Stimulated activated CD4-positive, alpha-beta T cell treated with anti-CD3 and anti-CD28 coated beads, Interleukin-1b, Interleukin-23, amount 100 ng/mL, for 1 hour (primary cell): ENCODE measurements around the gene PAGE2B.
"Not testable (repeated sequence)": the region's sequence is repeated elsewhere in the genome, so short reads cannot be mapped to it uniquely, and the experiment has no call there.

ENCODE experiments used
- DNase-seq, 2 donors: peaks; one replicate each; pipeline ENCODE4 v3.0.0-alpha.2; 2020; ENCODE audit warnings: low read depth in 2 of 2

Gene PAGE2B, protein sequence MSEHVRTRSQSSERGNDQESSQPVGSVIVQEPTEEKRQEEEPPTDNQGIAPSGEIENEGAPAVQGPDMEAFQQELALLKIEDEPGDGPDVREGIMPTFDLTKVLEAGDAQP

DNA sequence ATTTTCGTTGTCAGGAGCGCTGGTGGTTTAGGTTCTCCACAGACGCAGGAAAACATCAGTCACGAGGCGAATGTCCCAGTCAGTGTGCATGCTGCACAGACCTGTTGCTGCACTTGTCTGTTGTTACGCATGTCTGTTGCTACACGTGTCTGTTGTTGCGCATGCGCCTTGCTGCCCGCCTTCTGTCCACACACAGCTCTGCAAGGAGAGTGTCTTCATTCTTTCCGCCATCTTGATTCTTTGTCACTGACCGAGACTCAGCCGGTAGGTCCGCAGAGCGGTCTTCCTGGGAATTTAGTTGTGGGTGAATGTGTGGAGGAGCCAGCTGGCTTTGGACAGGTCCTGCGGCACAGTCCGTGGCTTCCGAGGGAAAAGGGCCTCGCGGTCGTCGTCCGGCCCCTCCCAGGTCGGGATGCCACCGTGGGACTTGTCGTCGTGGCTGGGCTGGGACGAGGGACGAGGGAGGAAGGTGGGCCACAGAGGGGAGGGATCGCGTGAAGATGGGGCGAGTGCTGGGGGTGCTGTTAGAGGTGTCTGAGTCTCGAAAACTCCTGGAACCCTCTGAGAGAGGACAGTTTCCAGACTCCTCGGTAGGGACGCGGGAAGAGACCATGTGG lies at the start of gene PAGE2B:
Gene PAGE2B, plus strand, starts transcription at position 180 of the 617 bp plus-strand sequence. CDS start 1,012 bp downstream, outside the sequence.
- no peak for DNase-seq

DNA sequence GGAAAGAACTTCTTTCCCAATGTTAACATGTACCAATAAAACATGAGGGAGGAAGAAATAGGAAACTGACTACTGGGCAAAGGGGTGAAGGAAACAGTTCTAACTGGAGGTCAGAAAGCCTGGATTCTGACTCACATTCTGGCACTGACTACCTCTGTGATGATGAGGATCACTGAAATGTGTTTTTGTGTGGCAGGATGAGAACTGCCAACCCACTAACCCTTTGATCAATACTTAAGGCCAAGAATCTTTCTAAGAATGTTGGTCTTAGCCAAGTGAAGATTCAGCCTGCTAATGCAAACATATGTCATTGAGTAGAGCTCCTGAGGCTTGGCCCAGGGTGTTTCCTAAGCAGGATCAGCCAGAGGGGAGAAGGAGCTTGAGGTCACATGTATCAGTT lies 48.7 kb upstream of the PAGE2B start:
- DNase-seq, result no peak

DNA sequence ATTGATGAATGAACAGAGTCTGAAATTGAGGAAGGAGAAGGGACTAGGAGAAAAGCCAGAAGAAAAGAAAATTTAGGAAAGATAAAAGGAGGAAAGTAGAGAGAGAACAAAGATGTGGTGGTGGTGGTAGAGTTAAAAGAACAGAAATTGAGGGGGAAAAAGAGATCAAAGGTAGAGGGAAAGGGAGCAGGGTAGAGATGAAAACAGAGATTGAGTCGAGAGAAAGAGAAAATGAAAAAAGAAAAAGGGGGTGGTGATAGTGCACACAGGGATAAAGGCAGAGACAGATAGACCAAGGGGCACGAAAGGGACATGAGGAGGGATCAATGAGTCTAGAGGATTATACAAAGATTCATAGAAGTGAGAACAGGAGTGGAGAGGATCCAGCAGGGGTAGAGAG lies 48.0 kb upstream of the PAGE2B start:
- no peak for DNase-seq

DNA sequence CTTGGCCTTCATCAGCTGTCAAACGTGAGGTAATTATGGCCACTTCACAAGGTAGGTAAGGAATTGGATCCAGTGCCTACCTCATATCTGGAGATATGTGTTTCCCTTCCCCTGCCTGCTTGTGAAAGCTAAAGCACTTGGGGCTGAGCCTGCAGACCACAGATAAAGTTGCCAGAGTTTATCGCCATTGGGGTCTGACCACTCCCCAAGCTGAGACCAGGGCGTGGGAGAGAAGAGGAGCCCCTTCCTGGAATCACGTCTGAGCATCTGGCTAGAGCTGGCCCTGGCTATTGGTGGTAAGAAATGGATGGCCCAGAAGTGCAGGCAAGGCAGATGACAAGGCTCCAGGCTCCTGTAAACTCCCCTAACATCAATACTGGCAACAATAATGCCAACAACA lies 46.8 kb upstream of the PAGE2B start:
- DNase-seq, result no peak

DNA sequence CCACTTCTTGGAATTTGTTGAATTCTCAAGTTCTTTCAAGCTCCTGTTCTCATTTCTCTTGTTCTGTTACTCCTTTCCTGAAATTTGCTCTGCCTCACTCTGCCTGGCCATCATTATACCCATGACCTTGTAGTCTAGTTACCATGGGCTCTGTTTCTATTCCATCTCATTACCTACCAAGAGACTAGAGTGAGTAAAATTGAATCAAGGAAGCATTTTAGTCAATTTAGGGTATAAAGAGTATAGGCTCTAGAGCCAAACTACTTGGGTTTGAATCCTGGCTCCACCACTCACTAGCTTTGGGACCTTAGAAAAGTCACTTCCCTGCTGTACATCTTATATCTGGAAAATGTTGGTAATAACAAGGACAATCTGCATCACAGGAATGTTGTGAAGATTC lies 46.2 kb upstream of the PAGE2B start:
- DNase-seq, result no peak

DNA sequence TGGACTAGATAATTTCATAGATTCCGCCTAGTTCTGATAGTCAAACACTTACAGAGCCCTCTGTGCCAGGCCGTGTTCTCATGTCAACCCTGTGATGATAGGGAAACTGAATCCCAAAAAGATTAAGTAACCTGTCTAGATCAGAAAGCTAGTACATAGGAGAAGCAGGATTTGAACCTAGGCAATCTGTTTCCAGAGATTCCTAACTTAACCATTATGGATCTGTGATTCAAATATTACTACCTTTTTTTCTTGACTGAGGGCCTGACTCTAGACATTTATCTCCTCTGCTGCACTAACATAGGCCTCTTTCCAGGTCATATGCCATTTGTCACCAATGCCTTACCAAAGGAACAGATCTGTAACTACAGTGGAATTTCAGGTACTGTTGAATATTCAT lies 45.5 kb upstream of the PAGE2B start:
- DNase-seq, result no peak

DNA sequence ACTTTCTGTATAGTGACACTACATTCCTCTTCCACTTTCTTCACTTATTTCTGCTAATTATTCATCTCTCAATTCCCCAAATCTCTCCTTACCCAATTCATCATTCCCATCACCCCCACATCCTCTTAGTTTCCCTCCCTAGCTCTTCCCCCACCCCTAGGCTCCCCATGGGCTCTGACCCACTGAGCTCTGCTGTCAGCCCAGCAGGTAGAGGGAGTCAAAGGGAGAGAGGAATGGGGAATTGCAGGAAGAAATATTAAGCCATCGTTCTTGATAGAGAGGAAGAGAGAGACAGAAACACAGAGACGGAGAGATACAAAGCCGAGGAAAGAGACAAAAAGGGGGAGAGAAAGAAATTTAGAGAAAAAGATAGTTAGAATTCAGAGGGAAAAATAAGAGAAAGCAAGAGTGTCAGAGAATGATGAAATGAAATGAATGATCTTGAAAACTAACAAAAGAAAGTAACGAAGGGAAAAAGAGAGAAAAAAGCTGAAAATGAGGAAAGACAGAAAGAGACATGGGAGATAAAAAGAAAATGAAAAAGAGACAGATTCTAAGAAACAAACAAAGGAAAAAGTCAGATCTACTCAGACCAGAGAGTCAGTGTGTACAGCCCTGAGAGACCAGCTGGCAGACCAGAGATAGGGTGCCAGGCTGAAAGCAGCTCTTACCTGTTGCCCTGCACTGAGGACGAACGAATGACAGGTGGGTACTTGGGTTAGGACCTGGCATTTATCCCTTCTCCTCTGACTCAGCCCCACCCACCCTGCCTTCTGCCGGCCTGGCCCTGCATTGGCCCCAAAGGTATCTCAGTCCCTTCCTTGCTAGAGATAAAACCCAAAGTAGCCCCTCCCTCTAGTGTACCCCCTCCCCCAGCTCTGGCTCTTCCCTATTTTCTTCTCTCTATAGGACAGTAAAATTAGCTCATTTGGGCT lies 44.3 kb upstream of the PAGE2B start, which contains the start of gene ALAS2:
Gene ALAS2, minus strand, starts transcription at position 707 of the 935 bp plus-strand sequence. CDS start 4,977 bp downstream, outside the sequence.
- DNase-seq, result no peak

DNA sequence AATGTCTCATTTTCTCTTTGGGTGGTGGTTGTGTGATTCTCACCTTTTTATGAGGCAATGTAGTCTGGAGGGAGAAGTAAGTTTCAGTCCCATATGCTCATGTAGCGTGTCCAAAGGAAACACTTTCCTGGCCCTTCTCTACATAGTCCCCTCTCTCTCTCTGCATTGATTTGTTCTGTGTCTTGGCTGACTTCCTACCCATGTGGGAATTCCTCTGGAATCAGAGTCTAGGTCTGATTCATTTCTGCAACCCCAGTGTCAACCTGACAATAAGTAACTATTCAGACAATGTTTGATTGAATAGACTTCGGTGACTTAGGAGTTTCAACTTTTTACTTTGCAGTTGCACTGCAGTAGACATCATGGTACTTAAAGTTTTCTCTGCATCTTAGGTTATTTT lies 41.4 kb upstream of the PAGE2B start:
- DNase-seq, result no peak

DNA sequence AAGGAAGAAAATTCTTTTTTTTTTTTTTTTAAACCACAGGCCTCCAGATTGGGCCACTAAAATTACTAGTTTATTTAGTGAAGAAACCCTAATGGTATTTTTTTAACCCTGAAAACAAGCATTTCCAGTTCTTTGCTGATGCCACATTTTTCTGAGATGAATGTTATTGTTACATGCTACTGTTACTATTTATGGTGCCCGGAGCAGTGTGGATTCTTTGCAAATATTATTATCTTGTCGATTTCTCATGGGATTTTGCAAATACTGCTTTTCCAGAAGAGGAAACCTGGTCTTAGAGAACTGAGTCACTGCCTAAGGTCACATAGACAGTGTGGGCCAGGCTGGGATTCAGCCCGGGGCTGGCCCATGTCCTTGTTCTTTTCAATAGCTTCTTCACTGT lies 35.4 kb upstream of the PAGE2B start:
- DNase-seq, result no peak

DNA sequence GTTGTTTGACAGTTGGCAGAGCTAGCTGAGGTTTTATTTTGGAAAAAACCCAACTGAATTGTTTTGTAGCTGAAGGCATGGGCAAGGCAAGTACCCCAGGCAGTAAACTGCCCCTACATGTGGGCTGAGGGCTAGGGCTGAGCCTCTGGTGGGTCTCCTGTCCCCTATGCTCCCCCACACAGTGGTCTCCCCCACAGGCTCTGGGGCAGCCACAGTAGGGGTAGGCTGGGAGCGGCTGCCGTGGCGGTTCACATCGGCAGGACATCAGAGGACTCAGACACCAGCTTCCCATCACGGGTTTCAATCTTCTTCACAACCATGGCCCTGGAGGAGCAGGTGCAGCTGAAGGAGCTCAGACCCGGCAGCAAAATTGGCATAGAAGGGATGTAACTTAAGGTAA lies 33.3 kb upstream of the PAGE2B start:
- DNase-seq, result no peak

DNA sequence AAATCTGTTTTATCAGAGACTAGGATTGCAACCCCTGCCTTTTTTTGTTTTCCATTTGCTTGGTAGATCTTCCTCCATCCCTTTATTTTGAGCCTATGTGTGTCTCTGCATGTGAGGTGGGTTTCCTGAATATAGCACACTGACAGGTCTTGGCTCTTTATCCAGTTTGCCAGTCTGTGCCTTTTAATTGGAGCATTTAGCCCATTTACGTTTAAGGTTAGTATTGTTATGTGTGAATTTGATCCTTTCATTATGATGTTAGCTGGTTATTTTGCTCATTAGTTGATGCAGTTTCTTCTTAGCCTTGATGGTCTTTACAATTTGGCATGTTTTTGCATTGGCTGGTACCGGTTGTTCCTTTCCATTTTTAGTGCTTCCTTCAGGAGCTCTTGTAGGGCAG lies 24.2 kb upstream of the PAGE2B start:
- DNase-seq, result not testable (repeated sequence)

DNA sequence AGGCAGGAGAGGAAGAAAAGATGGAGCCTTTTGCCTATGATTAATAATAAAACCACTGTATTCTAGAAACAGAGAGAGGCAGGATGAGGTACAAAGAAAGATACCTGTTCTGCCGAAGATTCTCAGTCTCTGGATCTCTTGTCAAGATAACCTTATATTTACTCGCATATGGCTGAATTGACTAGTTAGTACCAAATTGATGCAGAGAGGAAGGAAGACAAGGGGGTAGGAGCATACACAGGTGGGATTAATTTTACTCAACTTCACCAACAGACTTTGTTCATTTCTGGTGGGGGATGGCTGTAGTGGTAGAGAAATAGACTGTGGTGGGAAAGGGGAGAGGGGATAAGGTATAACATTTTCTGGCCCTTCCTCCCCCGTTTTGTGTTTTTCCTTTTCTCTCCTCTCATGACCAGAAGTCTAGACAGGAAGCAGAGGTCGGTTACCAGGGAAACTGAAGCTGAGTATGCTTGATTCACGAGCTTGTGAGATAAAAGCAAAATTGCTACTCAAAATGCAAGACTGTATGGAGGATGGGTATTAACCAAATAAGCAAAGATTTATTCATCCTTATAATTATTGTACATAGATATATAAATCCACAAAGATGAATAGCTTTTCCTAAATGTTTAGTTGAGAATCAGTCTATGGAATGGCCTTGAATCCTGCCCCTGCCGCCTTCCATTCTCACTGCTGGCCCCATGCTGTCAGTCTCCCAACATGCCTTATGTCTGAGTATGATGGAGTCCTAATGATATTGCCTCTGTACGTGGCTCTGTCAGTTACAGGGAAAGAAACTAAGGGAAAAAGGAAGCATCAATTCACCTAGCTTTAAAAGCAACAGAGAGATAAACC lies 17.8 kb upstream of the PAGE2B start:
- DNase-seq, result no peak

DNA sequence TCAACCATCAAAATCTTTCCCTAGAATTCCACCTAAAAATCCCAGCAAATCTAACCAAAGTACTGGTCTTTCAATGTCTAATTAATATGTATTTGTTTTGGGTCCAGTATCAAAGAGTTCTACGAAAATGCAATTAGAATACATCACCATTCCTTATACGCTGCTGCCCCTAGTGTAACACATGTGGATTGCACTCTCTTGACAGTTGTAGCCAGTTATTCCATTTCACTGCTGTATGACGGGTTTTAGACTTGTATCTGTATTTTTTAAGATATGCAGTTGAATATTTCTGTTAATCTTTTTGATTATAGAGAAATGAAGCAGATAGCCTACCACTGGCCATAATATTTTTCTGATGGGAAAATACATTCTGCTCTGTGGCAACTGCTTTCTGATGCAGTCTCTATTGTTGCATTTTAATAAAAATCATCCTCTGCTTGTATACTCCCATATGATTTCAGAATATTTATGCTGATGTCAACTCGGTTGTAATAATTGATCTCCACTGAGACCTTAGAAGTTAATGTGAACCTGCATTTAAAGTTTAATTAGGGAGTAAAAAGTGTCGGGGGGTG lies 17.1 kb upstream of the PAGE2B start:
- DNase-seq, result no peak

DNA sequence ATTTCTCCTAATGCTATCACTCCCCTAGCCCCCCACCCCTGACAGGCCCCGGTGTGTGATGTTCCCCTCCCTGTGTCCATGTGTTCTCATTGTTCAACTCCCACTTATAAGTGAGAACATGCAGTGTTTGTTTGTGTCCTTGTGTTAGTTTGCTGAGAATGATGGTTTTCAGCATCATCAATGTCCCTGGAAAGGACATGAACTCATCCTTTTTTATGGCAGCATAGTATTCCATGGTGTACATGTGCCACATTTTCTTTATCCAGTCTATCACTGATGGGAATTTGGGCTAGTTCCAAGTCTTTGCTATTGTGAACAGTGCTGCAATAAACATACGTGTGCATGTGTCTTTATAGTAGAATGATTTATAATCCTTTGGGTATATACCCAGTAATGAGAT lies 7.7 kb upstream of the PAGE2B start:
- not testable (repeated sequence) for DNase-seq

DNA sequence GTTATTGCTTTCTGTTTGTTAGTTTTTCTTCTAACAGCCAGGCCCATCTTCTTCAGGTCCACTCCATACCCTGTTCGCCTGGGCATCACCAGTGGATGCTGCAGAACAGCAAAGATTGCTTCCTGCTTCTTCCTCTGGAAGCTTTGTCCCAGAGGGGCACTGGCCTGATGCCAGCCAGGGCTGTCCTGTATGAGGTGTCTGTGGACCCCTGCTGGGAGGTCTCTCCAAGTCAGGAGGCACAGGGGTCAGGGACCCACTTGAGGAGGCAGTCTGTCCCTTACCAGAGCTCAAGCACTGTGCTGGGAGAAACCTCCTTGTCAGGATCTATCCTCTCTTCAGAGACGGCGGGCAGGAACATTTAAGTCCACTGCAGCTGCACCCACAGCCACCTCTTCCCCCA lies 2.5 kb upstream of the PAGE2B start:
- no peak for DNase-seq

DNA sequence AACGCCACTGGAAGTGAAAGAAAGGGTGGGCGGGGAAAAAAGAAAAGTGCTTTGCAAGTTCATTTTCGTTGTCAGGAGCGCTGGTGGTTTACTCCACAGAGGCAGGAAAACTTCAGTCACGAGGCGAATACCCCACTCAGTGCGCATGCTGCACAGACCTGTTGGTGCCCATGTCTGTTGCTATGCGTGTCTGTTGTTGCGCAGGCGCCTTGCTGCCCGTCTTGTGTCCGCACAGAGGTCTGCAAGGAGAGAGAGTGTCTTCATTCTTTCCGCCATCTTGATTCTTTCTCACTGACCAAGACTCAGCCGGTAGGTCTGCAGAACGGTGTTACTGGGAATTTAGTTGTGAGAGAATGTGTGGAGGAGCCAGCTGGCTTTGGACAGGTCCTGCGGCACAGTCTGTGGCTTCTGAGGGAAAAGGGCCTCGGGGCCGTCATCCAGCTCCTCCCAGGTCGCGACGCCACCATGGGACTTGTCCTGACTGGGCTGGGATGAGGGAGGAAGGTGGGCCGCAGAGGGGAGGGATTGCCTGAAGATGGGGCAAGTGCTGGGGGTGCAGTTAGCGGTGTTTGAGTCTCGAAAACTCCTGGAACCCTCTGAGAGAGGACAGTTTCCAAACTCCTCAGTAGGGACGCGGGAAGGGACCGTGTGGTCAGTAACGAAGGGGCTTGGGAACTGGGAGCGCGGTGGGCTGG lies 14.1 kb downstream of the PAGE2B start, which contains the start of gene PAGE2:
Gene PAGE2, plus strand, starts transcription at position 224 of the 695 bp plus-strand sequence. CDS start 1,003 bp downstream, outside the sequence.
- DNase-seq, result no peak

DNA sequence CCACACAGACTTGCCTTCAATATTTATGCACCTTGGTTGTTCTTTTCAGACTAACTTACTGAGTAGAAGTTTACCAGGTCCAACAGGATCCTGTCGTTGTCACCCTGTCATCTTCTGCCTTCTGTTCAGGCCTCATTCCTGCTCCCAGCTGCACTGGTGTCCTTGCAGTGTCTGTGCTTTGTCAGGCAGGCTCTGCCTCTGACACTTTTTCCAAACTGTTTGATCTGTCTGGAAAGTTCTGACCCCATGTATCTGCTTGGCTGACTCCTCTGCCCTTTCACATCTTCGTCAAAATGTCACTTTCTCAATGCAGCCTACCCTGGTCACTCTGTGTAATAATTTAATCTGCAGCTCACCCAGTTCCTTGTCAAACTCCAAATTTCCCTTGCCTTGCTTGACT lies 23.9 kb downstream of the PAGE2B start:
- DNase-seq, result no peak

DNA sequence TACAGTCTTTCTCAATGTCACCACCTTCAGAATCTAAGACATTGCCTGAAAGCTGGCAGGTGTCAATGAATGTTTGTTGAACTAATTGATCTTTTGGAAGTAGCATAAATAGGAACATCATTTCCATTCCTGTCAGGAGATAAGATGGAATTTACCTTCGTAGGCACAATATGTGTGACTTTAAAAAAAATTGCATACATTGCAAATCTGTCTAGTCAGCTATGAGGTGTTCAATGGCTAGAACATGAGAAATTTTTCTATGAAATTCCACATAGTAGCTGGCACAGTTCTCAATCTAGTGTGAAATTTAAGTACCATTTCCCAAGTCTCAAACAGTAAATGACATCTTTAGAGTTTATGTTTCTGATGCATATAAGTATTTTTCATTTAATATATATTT lies 24.3 kb downstream of the PAGE2B start:
- no peak for DNase-seq

DNA sequence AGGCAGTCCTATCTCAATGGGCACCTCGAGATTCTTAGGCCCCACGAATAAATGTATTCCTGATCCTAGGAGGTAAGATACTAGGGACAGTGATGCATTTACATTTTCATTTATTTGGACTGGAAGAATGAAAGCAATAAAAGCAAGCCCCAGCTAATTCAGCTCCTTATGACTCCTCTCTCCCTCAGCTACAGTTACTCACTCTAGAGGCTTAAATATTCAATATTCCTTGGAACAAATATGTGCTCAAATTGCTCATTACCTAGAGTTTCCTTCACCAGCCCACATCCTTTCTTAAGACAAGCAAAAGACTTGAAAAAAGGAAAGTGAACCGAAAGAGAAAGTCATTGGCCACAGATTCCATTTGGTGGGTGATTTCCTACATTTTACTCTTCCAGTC lies 27.9 kb downstream of the PAGE2B start:
- no peak for DNase-seq

DNA sequence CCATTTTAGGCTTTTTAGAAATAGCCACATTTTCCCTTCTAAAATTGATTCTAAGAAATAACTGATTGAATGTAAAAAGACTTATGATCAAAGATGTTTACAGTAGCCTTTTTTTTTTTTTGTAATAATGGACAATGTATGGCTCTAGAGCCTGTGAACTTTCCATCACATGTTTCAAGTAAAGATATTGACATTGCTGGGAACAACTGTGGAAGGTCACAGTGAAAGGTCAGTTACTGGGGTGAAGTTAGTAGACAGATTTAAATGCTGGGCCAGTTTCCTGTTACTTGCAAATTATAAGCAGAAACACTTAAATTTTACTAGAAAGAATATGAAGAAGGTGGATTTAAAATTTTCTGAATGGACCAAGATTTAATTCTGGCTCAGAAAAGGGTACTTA lies 32.4 kb downstream of the PAGE2B start:
- no peak for DNase-seq

DNA sequence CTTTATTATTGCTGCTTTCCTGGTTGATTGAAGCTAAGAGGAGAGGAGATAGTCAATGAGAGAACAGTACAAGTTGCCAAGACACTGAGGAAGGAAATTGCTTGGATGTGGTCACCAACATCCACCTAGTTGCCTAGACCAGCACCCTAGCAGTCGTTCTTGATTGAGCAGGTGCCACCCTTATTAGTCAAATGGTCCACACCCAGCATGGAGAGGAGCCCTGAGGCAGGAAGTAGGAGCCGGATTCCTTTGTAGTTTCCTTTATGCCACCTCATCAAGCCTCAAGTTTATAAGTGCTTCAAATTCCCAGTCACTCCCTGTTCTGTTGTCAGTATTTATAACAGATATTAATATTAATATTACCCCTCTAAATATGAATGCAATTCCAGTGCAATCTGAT lies 33.1 kb downstream of the PAGE2B start:
- DNase-seq, result no peak
